ENCODE measurements around the gene UQCRQ.

DNA sequence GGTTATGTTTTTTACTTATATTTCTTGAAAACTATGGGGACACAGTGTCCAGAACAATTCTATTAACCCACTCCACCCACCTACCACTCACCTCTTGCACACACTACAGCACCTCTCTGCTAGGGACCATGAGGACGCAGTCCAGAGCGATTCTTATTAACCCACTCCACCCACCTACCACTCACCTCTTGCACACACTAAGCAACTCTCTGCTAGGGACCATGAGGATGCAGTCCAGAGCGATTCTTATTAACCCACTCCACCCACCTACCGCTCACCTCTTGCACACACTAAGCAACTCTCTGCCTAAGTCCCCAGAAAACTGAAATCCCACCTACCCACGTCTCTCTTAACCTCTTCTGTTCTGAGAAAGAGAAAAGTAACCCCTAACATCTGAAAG is 33.8 kb upstream of the UQCRQ start:
- TF ChIP-seq, protein P1, sequence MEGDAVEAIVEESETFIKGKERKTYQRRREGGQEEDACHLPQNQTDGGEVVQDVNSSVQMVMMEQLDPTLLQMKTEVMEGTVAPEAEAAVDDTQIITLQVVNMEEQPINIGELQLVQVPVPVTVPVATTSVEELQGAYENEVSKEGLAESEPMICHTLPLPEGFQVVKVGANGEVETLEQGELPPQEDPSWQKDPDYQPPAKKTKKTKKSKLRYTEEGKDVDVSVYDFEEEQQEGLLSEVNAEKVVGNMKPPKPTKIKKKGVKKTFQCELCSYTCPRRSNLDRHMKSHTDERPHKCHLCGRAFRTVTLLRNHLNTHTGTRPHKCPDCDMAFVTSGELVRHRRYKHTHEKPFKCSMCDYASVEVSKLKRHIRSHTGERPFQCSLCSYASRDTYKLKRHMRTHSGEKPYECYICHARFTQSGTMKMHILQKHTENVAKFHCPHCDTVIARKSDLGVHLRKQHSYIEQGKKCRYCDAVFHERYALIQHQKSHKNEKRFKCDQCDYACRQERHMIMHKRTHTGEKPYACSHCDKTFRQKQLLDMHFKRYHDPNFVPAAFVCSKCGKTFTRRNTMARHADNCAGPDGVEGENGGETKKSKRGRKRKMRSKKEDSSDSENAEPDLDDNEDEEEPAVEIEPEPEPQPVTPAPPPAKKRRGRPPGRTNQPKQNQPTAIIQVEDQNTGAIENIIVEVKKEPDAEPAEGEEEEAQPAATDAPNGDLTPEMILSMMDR (IDR thresholded peaks at IDR 0.05; ENCODE audit: low read depth, low read length) = no peak
- TF ChIP-seq POLR2A (IDR thresholded peaks at IDR 0.05; ENCODE audit: extremely low read depth, insufficient read length) (no peak), MYC (IDR thresholded peaks at IDR 0.05; ENCODE audit: low read depth, low read length) (no peak)
- TF ChIP-seq, protein P2, sequence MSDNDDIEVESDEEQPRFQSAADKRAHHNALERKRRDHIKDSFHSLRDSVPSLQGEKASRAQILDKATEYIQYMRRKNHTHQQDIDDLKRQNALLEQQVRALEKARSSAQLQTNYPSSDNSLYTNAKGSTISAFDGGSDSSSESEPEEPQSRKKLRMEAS (IDR thresholded peaks at IDR 0.05; ENCODE audit: low read depth, low read length) = no peak
